Activated naive CD4-positive, alpha-beta T cell treated with anti-CD3 and anti-CD28 coated beads, Interleukin-2, amount 10 ng/mL, durations not matched to agents 7 days and 5 days (primary cell): ENCODE data around the gene TAP1.
"Not testable (repeated sequence)": the region's sequence is repeated elsewhere in the genome, so short reads cannot be mapped to it uniquely, and the experiment has no call there.

Experiments used
- CTCF ChIA-PET: fragments of 350-600 bp; sonication (Branson Sonifier 250); formaldehyde crosslinking; loops from one replicate; lab custom pipeline; 2021; ENCODE audit warnings: antibody characterized with exemption; lab: Charles Lee
- DNase-seq: peaks from one replicate; pipeline ENCODE4 v3.0.0-alpha.2; 2020
- H3K27ac Mint-ChIP-seq: one replicate; pipeline ENCODE4 v1.8.0; 2021; ENCODE audit warnings: mild to moderate bottlenecking, moderate library complexity, mixed read lengths
- H3K27me3 Mint-ChIP-seq: one replicate; pipeline ENCODE4 v1.8.0; 2021; ENCODE audit warnings: mild to moderate bottlenecking, mixed read lengths
- H3K36me3 Mint-ChIP-seq: one replicate; pipeline ENCODE4 v1.8.0; 2021; ENCODE audit warnings: mixed read lengths
- H3K4me1 Mint-ChIP-seq: one replicate; pipeline ENCODE4 v1.8.0; 2021; ENCODE audit warnings: mixed read lengths
- H3K4me3 Mint-ChIP-seq: one replicate; pipeline ENCODE4 v1.8.0; 2021; ENCODE audit warnings: mild to moderate bottlenecking, moderate library complexity, mixed read lengths
- H3K9me3 Mint-ChIP-seq: one replicate; pipeline ENCODE4 v1.8.0; 2021; ENCODE audit warnings: mixed read lengths

TAP1 gene

DNA sequence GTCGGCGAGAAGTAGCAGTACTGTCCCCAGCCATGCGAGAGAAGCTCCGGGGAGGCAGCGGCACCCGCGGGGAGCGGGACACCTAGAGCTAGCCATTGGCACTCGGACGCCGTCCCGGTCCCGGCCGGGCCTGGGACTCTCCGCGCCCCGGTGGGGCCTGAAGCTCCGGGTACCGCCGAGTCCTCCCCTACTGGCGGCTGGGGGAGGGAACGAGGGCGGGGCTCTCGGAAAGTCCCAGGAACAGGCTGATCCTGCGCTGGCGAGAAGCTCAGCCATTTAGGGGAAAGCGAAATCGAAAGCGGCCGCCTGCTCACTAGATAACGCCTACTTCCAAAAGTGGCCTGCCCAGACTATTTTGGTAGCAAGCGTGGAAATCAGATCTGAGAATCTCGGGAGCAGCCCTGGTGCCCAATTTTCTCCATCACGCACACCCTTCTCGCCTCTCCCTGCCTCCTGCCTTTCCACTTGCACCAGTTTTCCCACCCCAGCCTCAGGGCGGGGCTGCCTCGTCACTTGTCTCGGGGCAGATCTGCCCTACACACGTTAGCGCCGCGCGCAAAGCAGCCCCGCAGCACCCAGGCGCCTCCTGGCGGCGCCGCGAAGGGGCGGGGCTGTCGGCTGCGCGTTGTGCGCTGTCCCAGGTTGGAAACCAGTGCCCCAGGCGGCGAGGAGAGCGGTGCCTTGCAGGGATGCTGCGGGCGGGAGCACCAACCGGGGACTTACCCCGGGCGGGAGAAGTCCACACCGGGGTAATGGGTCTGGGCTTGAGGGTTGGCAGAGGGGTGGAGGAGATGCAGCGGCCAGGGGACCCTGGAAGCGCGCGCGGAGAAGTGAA is at the start of gene TAP1, which contains the start of gene PSMB9:
TSS of gene TAP1 (minus strand) at position 164 of the 835 bp plus-strand sequence. CDS start at position 96, 68 bp downstream.
TSS of gene PSMB9 (plus strand) at position 652 of the 835 bp plus-strand sequence. CDS start at position 690, 38 bp downstream.
- H3K27ac Mint-ChIP-seq: peak within 1 kb of the TSS; percentile 99
- no peaks in the 10 kb centered on the region for H3K27me3 Mint-ChIP-seq
- peak; percentile 98 for DNase-seq
- peaks cover 80% of the 10 kb centered on the region for H3K36me3 Mint-ChIP-seq
- peak within 1 kb of the TSS; percentile 96 for H3K4me3 Mint-ChIP-seq
- no peaks in the 10 kb centered on the region for H3K9me3 Mint-ChIP-seq
- CTCF ChIA-PET: interaction anchor here (1.0 to 8.0 kb wide), 9 partner anchors 9 to 119 kb away, joined by 3 to 158 read pairs (median 6); partner anchors contain the start of genes HLA-DMA, PSMB8 and TAP2
- H3K4me1 Mint-ChIP-seq: peaks cover 63% of the 10 kb centered on the region

DNA sequence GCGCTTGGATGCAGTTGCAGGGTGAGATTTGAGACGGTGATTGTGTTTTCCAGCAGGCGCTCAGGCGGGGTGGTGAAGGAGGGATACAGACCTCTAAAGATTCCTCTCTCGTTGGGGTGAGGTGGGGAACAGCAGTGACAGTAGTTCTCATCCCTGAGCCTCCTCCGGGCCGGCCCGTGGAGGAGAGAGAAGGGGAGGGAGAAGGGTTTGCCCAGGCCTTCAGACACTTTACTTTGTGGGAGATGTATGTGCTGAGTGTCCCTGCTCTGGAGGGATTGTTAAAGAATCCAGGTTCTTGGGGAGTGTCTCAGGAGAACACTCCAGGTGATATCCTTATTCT is 41.5 kb upstream of the TAP1 start:
- CTCF ChIA-PET: interaction anchor here (1.0 to 3.6 kb wide), 6 partner anchors 13 to 89 kb away, joined by 3 to 18 read pairs (median 10); partner anchors contain the start of gene HLA-DMA
- Mint-ChIP-seq H3K4me3 (peak overlapping the region; percentile 99), H3K27me3 (peaks cover 12% of the 10 kb centered on the region), H3K36me3 (peaks cover 14% of the 10 kb centered on the region), H3K27ac (peak overlapping the region; percentile 91), H3K9me3 (no peaks in the 10 kb centered on the region), H3K4me1 (peaks cover 46% of the 10 kb centered on the region)
- DNase-seq: no peak

- Mint-ChIP-seq H3K27me3 (peaks cover 12% of the 10 kb centered on the region), H3K4me1 (peaks cover 46% of the 10 kb centered on the region), H3K27ac (peak overlapping the region; percentile 91), H3K9me3 (no peaks in the 10 kb centered on the region), H3K36me3 (peaks cover 14% of the 10 kb centered on the region), H3K4me3 (peak overlapping the region; percentile 99)
- CTCF ChIA-PET: interaction anchor here (0.9 to 3.6 kb wide), 11 partner anchors 9 to 90 kb away, joined by 3 to 18 read pairs (median 5); partner anchors contain the start of genes HLA-DMA and TAP2
- DNase-seq: peak; percentile 96
These were observed 40.8 kb upstream of the TAP1 start for GRCh38 chr6:32894085-32895005.

GRCh38 chr6:32890831-32891230 is 37.3 kb upstream of the TAP1 start:
- DNase-seq: no peak
- H3K4me3 Mint-ChIP-seq: no peak overlapping the region
- peaks cover 2% of the 10 kb centered on the region for H3K36me3 Mint-ChIP-seq
- CTCF ChIA-PET: interaction anchor here (1.3 kb wide), 1 partner anchor 64 kb away, joined by 4 read pairs; no protein-coding TSS in a partner anchor
- H3K27ac Mint-ChIP-seq: no peak overlapping the region
- H3K27me3 Mint-ChIP-seq: peaks cover 25% of the 10 kb centered on the region
- H3K4me1 Mint-ChIP-seq: peaks cover 24% of the 10 kb centered on the region
- no peaks in the 10 kb centered on the region for H3K9me3 Mint-ChIP-seq

- H3K9me3 Mint-ChIP-seq: no peaks in the 10 kb centered on the region
- peaks cover 25% of the 10 kb centered on the region for H3K27me3 Mint-ChIP-seq
- CTCF ChIA-PET: interaction anchor here (0.7 to 1.5 kb wide), 3 partner anchors 63 to 126 kb away, joined by 3 to 4 read pairs (median 3); partner anchors contain the start of gene HLA-DMA
- no peak overlapping the region for H3K4me3 Mint-ChIP-seq
- DNase-seq: no peak
- no peaks in the 10 kb centered on the region for H3K36me3 Mint-ChIP-seq
- H3K4me1 Mint-ChIP-seq: peaks cover 11% of the 10 kb centered on the region
- no peak overlapping the region for H3K27ac Mint-ChIP-seq
These were observed 36.0 kb upstream of the TAP1 start for GRCh38 chr6:32889533-32889932.

DNA sequence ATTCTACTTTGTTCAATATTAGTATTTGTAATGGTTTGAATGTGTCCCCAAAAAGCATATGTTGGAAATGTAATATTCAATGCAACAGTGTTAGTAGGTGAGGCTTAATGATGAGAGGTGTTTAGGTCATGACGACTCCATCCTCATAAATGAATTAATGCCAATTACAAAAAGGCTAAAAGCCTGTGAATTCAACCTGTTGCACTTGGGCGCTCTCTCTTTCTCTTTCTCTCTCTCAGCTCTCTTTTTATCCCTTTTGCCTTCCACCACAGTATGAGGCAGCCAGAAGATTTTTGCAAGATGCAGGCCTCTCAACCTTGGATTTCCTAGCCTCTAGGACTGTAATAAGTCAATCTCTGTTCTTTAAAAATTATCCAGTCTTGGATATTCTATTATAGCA is 35.1 kb upstream of the TAP1 start:
- Mint-ChIP-seq H3K4me3 (no peak overlapping the region), H3K4me1 (peaks cover 4% of the 10 kb centered on the region), H3K36me3 (no peaks in the 10 kb centered on the region), H3K27me3 (peaks cover 30% of the 10 kb centered on the region), H3K9me3 (no peaks in the 10 kb centered on the region), H3K27ac (no peak overlapping the region)
- DNase-seq: no peak
- CTCF ChIA-PET: interaction anchor here (1.0 to 5.1 kb wide), 2 partner anchors 66 to 97 kb away, joined by 4 to 60 read pairs; no protein-coding TSS in a partner anchor

- no peaks in the 10 kb centered on the region for H3K36me3 Mint-ChIP-seq
- no peak overlapping the region for H3K27ac Mint-ChIP-seq
- H3K9me3 Mint-ChIP-seq: no peaks in the 10 kb centered on the region
- CTCF ChIA-PET: interaction anchor here (2.3 to 5.1 kb wide), 2 partner anchors 66 to 98 kb away, joined by 16 to 60 read pairs; partner anchors contain the start of gene HLA-DMA
- no peak for DNase-seq
- H3K4me1 Mint-ChIP-seq: no peaks in the 10 kb centered on the region
- no peak overlapping the region for H3K4me3 Mint-ChIP-seq
- H3K27me3 Mint-ChIP-seq: peaks cover 30% of the 10 kb centered on the region
These were observed 34.1 kb upstream of the TAP1 start for GRCh38 chr6:32887616-32888015.

GRCh38 chr6:32886681-32887383 is 33.3 kb upstream of the TAP1 start:
- Mint-ChIP-seq H3K36me3 (no peaks in the 10 kb centered on the region), H3K4me1 (no peaks in the 10 kb centered on the region), H3K27me3 (peaks cover 29% of the 10 kb centered on the region), H3K9me3 (no peaks in the 10 kb centered on the region), H3K4me3 (no peak overlapping the region), H3K27ac (no peak overlapping the region)
- CTCF ChIA-PET: interaction anchor here (0.8 to 5.1 kb wide), 11 partner anchors 10 to 263 kb away, joined by 3 to 60 read pairs (median 5); partner anchors contain the start of gene HLA-DMA
- DNase-seq: no peak

DNA sequence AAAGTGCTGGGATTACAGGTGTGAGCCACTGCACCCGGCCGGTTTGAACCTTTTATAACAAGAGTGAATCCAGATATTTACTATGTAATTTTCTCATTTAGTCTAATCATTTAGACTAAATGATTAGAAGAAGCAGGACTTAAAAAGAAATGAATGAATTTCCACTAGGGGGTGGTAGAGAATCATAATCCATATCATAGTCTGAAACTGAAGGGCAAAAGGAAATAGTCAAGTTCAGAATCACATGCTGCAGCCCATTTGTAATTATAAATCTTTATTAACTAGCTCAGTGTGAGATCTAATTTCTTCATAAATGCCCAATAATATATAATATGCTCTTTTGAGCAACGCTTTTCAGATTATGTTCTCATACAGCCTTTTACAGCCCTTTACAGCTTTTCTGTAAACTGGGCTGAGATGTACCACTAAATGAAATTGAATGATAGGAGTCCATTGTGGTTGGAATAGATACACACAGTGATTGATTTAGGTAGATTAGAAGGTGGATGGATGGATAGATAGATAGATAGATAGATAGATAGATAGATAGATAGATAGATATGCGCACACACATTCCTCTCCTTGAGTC is 32.3 kb upstream of the TAP1 start:
- no peak for DNase-seq
- CTCF ChIA-PET: interaction anchor here (0.8 to 5.1 kb wide), 19 partner anchors 8 to 264 kb away, joined by 3 to 60 read pairs (median 4); partner anchors contain the start of gene HLA-DMA
- Mint-ChIP-seq H3K9me3 (no peaks in the 10 kb centered on the region), H3K36me3 (no peaks in the 10 kb centered on the region), H3K27me3 (peaks cover 23% of the 10 kb centered on the region), H3K4me1 (no peaks in the 10 kb centered on the region), H3K4me3 (no peak overlapping the region), H3K27ac (no peak overlapping the region)

- no peak for DNase-seq
- CTCF ChIA-PET: interaction anchor here (1.0 to 5.1 kb wide), 3 partner anchors 64 to 101 kb away, joined by 3 to 60 read pairs (median 8); partner anchors contain the start of gene HLA-DMA
- Mint-ChIP-seq H3K27me3 (peaks cover 29% of the 10 kb centered on the region), H3K9me3 (no peaks in the 10 kb centered on the region), H3K4me1 (no peaks in the 10 kb centered on the region), H3K4me3 (no peak overlapping the region), H3K27ac (no peak overlapping the region), H3K36me3 (peaks cover 5% of the 10 kb centered on the region)
These were observed 30.3 kb upstream of the TAP1 start for GRCh38 chr6:32883789-32884188.

GRCh38 chr6:32882879-32883250 is 29.4 kb upstream of the TAP1 start:
- Mint-ChIP-seq H3K9me3 (no peaks in the 10 kb centered on the region), H3K4me3 (no peak overlapping the region), H3K27me3 (peaks cover 26% of the 10 kb centered on the region), H3K27ac (no peak overlapping the region), H3K4me1 (no peaks in the 10 kb centered on the region), H3K36me3 (peaks cover 5% of the 10 kb centered on the region)
- DNase-seq: no peak
- CTCF ChIA-PET: interaction anchor here (0.5 to 4.5 kb wide), 4 partner anchors 51 to 107 kb away, joined by 3 to 30 read pairs (median 6); partner anchors contain the start of gene HLA-DMA

- not testable (repeated sequence) for H3K9me3 Mint-ChIP-seq, H3K27ac Mint-ChIP-seq, H3K36me3 Mint-ChIP-seq, H3K4me3 Mint-ChIP-seq, H3K4me1 Mint-ChIP-seq, DNase-seq
- peaks cover 17% of the 10 kb centered on the region for H3K27me3 Mint-ChIP-seq
- CTCF ChIA-PET: interaction anchor here (0.7 to 4.5 kb wide), 8 partner anchors 40 to 104 kb away, joined by 3 to 30 read pairs (median 4); partner anchors contain the start of gene HLA-DMA
These were observed 27.5 kb upstream of the TAP1 start for GRCh38 chr6:32880962-32881361.
